H1 (cell line): ENCODE data around the gene GPR155. TPM values are rescaled to one million over a fixed set of nuclear protein-coding genes. Genes with fewer than 3 reads are reported as not detected.

ENCODE experiments used
- BCL11A ChIP-seq, 2 experiments: IDR thresholded peaks; one replicate each; pipeline ENCODE4 v1.6.1; 2011; ENCODE audit warnings: low read depth in 2 of 2, low read length in 2 of 2, mild to moderate bottlenecking in 2 of 2
- CBX8 ChIP-seq: fragments of 300-800, 300-1000 bp; sonication (generic); IDR thresholded peaks from 2 replicates; pipeline ENCODE4 v1.7.1; 2016; ENCODE audit warnings: low read depth, low read length, borderline replicate concordance
- CHD7 ChIP-seq: fragments of 300-600 bp; sonication (generic); IDR thresholded peaks from 2 replicates; pipeline ENCODE4 v1.7.1; 2012; ENCODE audit warnings: low read length, moderate library complexity, mild to moderate bottlenecking, inconsistent platforms; ENCODE audit not compliant: insufficient replicate concordance
- EGR1 ChIP-seq: IDR thresholded peaks from 2 replicates; pipeline ENCODE4 v1.6.1; 2011; ENCODE audit warnings: low read depth, low read length, borderline replicate concordance
- EZH2 ChIP-seq: fragments of 200-600 bp; sonication (generic); IDR thresholded peaks from 2 replicates; pipeline ENCODE4 v1.7.1; 2012; ENCODE audit warnings: low read depth, mild to moderate bottlenecking, moderate library complexity, low read length, inconsistent platforms; ENCODE audit not compliant: severe bottlenecking
- JUN ChIP-seq: IDR thresholded peaks from 2 replicates; pipeline ENCODE4 v1.6.1; 2011; ENCODE audit warnings: low read depth, mild to moderate bottlenecking, improper control_type of control experiment, low read length
- PHF8 ChIP-seq: fragments of 200-600 bp; sonication (generic); conservative IDR thresholded peaks from 2 replicates; pipeline ENCODE4 v1.7.1; 2012; ENCODE audit warnings: low read depth, mild to moderate bottlenecking, inconsistent platforms, low read length, moderate library complexity
- SP4 ChIP-seq: IDR thresholded peaks from 2 replicates; pipeline ENCODE4 v1.6.1; 2012; ENCODE audit warnings: low read length, inconsistent platforms
- SUZ12 ChIP-seq: fragments of 200-600 bp; sonication (generic); IDR thresholded peaks from 2 replicates; pipeline ENCODE4 v1.6.1; 2012; ENCODE audit warnings: mild to moderate bottlenecking, inconsistent platforms, low read length, moderate library complexity, mixed read lengths
- TAF7 ChIP-seq: optimal IDR thresholded peaks from 2 replicates; pipeline ENCODE3; 2011; ENCODE audit warnings: low read depth, mild to moderate bottlenecking, inconsistent platforms, low read length, moderate library complexity, borderline replicate concordance
- TBP ChIP-seq: IDR thresholded peaks from 2 replicates; pipeline ENCODE4 v1.6.1; 2011; ENCODE audit warnings: low read depth, low read length, improper control_type of control experiment
- polyA plus RNA-seq, 7 experiments: library from polyadenylated mRNA; depleted of rRNA in 3 of 7; stranded (reverse) in 5 of 7; unstranded in 2 of 7; fragments of >200 nt in 5 of 7; fragments of 200-250 nt in 2 of 7; gene quantifications; 1 replicate in 5 of 7; 2 replicates in 1 of 7; 4 replicates in 1 of 7; pipeline versions ENCODE4 v1.2.1 to v1.2.3, GENCODE V29; 2011 to 2013; ENCODE audit warnings: missing spikeins in 2 of 7, mixed read lengths in 2 of 7
- total RNA-seq: library from RNA; stranded (reverse); fragmentation: NEBNext Ultra II Directional; extraction: Animal tissue kit (Norgen Biotek cat#: 25700); gene quantifications from 2 replicates; pipeline ENCODE4 v1.2.1, GENCODE V29; 2021

GPR155 gene
- total and polyA plus RNA-seq, 2 of the 8 experiments (the other 6 are each of a cell fraction or from before 2014, with no cell fraction given) = 0.26 to 2.1 TPM

GRCh38 chr2:174487108-174487819 is 435 bp upstream of the GPR155 start (continued):
- no peak for TF ChIP-seq CHD7
- no peak for TF ChIP-seq EZH2
- TF ChIP-seq PHF8 = peak; percentile 70
- no peak for TF ChIP-seq EGR1
- no peak for TF ChIP-seq SUZ12
- TF ChIP-seq TAF7 = peak; percentile 55
- TF ChIP-seq TBP = peak; percentile 76
- no peak for TF ChIP-seq JUN
- no peak for TF ChIP-seq BCL11A (IDR thresholded peaks at IDR 0.05; ENCODE audit: low read depth in 2 of 2, low read length in 2 of 2)
- no peak for TF ChIP-seq SP4
- TF ChIP-seq CBX8 = no peak
